Progenitor cell of endocrine pancreas (in vitro differentiated cells): ENCODE data around the gene AGBL2. TPM values are rescaled to one million over a fixed set of nuclear protein-coding genes. Genes with fewer than 3 reads are reported as not detected.
"Not testable (repeated sequence)": the region's sequence is repeated elsewhere in the genome, so short reads cannot be mapped to it uniquely, and the experiment has no call there.

Source experiments
- DNase-seq: peaks from one replicate; pipeline ENCODE4 v3.0.0; 2021; ENCODE audit warnings: low spot score; ENCODE audit not compliant: unreplicated experiment
- H3K27ac Mint-ChIP-seq: 2 replicates; pipeline ENCODE4 v1.8.0; 2021; ENCODE audit warnings: mild to moderate bottlenecking, moderate library complexity, mixed read lengths
- H3K27me3 Mint-ChIP-seq: 2 replicates; pipeline ENCODE4 v1.8.0; 2021; ENCODE audit warnings: mixed read lengths
- H3K36me3 Mint-ChIP-seq: 2 replicates; pipeline ENCODE4 v1.8.0; 2022; ENCODE audit warnings: mixed read lengths; ENCODE audit not compliant: insufficient read depth
- H3K4me1 Mint-ChIP-seq: 2 replicates; pipeline ENCODE4 v1.8.0; 2021; ENCODE audit warnings: low read depth, mixed read lengths
- H3K4me3 Mint-ChIP-seq: 2 replicates; pipeline ENCODE4 v1.8.0; 2021; ENCODE audit warnings: low read depth, mild to moderate bottlenecking, moderate library complexity, mixed read lengths
- H3K9me3 Mint-ChIP-seq: 2 replicates; pipeline ENCODE4 v1.8.0; 2021; ENCODE audit warnings: low read depth, mixed read lengths
- CTCF ChIP-seq: fragments of 200-600 bp; sonication (generic); IDR thresholded peaks from one replicate; pipeline ENCODE4 v1.5.0; 2021; ENCODE audit warnings: antibody characterized with exemption, mild to moderate bottlenecking; ENCODE audit not compliant: unreplicated experiment
- total RNA-seq: library from RNA; stranded (reverse); gene quantifications from 2 replicates; pipeline ENCODE4 v1.2.1, GENCODE V29; 2021

Gene AGBL2
- total RNA-seq, 1 donor from 2014 or later, result 8.2 TPM

- TF ChIP-seq CTCF, result no peak
Observed at GRCh38 chr11:47688111-47688510, 27.1 kb downstream of the AGBL2 start.

GRCh38 chr11:47686704-47687103 is 28.5 kb downstream of the AGBL2 start:
- H3K36me3 Mint-ChIP-seq, DNase-seq, H3K27ac Mint-ChIP-seq: not testable (repeated sequence)

More at GRCh38 chr11:47688111-47688510, 27.1 kb downstream of the AGBL2 start:
- DNase-seq, result no peak
- H3K27me3 Mint-ChIP-seq, result no peaks in the 10 kb centered on the region
- no peak overlapping the region for H3K27ac Mint-ChIP-seq
- no peak overlapping the region for H3K4me3 Mint-ChIP-seq
- H3K36me3 Mint-ChIP-seq, result no peaks in the 10 kb centered on the region
- no peaks in the 10 kb centered on the region for H3K4me1 Mint-ChIP-seq
- H3K9me3 Mint-ChIP-seq, result no peaks in the 10 kb centered on the region

GRCh38 chr11:47686151-47686550 is 29.0 kb downstream of the AGBL2 start:
- Mint-ChIP-seq H3K27ac (no peak overlapping the region), H3K27me3 (no peaks in the 10 kb centered on the region), H3K4me1 (peaks cover 5% of the 10 kb centered on the region), H3K4me3 (no peak overlapping the region), H3K36me3 (no peaks in the 10 kb centered on the region), H3K9me3 (no peaks in the 10 kb centered on the region)
- TF ChIP-seq CTCF, result no peak
- DNase-seq, result no peak

More at GRCh38 chr11:47686704-47687103, 28.5 kb downstream of the AGBL2 start:
- H3K4me1 Mint-ChIP-seq, H3K27me3 Mint-ChIP-seq, H3K4me3 Mint-ChIP-seq, H3K9me3 Mint-ChIP-seq: not testable (repeated sequence)

DNA sequence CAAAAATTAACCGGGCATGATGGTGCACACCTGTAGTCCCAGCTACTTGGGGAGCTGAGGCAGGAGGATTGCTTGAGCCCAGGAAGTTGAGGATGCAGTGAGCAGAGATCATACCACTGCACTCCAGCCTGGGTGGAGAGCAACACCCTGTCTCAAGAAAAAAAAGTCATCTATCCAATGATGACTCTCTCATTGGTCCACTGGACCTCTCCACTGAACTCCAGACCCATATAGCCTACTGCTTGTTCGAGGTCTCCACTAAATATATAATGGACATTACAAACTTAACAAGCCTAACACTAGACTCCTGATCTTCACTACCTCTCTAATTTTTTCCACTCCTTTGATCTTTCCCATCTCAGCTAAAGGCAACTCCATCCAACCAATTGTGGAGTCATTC is 39.3 kb downstream of the AGBL2 start:
- Mint-ChIP-seq H3K4me1 (no peaks in the 10 kb centered on the region), H3K27ac (no peak overlapping the region), H3K4me3 (no peak overlapping the region), H3K36me3 (no peaks in the 10 kb centered on the region), H3K27me3 (no peaks in the 10 kb centered on the region), H3K9me3 (no peaks in the 10 kb centered on the region)
- no peak for DNase-seq
- TF ChIP-seq CTCF, result no peak

- Mint-ChIP-seq H3K27me3 (no peaks in the 10 kb centered on the region), H3K4me1 (no peaks in the 10 kb centered on the region), H3K9me3 (no peaks in the 10 kb centered on the region), H3K27ac (no peak overlapping the region), H3K4me3 (no peak overlapping the region), H3K36me3 (no peaks in the 10 kb centered on the region)
- no peak for TF ChIP-seq CTCF
- no peak for DNase-seq
Observed at GRCh38 chr11:47672283-47672730, 42.9 kb downstream of the AGBL2 start.

GRCh38 chr11:47669856-47670255 is 45.3 kb downstream of the AGBL2 start:
- Mint-ChIP-seq H3K27ac (no peak overlapping the region), H3K27me3 (no peaks in the 10 kb centered on the region), H3K9me3 (no peaks in the 10 kb centered on the region), H3K4me1 (no peaks in the 10 kb centered on the region), H3K4me3 (no peak overlapping the region), H3K36me3 (no peaks in the 10 kb centered on the region)
- no peak for TF ChIP-seq CTCF
- DNase-seq, result no peak
